Measurements from ENCODE around the gene KISS1.

The KISS1 gene

DNA sequence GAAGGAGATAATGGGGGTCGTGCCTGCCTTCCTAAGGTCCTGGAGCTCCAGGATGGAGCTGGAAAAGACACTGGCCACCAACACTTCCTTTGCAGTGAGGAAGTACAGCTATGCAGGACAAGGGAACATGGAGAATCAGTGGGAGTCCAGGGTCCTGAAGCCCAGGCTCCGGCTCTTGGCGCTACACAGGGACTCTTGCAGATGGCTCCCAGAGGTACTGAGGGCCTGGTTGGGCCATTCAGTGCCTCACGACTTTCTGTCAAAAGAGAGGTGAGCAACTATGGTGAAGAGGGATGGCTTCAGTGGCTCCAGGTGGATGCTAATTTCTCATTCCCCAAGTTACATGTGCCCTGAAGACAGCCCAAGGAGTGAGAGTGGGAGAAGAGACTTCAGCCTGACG, 42.6 kb downstream of the KISS1 start:
- no peak for DNase-seq

DNA sequence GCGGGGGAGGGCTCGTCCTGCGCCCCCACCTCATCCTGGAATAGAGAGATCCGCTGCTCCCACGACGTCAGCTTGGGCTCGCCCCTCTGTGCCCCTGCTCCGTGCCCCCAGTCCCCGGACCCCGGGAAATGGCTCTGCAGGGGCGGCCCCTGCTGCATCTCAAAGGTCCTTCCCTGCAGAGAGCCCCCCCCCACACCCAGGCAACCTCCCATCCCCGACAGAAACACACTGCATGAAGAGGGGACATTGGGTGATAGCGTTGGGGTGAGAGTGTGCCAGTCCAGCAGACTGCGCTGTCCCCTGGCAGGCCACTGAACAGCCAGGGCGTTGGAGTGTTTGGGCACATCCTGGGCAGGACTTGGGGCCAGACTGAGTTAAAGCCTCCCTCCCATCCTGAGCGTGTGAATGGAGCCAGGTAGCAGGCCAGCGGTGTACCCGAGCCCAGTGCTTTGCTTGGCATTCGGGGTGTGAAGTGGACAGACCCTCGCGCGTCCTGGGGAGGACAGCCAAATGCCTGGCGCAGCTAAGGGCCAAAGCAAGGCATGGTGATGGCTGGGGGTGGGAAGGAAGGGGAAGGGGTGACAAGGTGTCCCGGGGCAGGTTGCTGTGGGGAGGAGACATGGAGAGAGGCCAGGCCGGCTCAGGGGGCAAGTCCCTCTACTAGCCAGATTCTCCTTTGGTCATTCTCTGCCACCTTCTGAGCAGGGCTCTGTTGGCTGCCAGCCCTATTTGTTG, 43.8 kb downstream of the KISS1 start:
- no peak for DNase-seq

DNA sequence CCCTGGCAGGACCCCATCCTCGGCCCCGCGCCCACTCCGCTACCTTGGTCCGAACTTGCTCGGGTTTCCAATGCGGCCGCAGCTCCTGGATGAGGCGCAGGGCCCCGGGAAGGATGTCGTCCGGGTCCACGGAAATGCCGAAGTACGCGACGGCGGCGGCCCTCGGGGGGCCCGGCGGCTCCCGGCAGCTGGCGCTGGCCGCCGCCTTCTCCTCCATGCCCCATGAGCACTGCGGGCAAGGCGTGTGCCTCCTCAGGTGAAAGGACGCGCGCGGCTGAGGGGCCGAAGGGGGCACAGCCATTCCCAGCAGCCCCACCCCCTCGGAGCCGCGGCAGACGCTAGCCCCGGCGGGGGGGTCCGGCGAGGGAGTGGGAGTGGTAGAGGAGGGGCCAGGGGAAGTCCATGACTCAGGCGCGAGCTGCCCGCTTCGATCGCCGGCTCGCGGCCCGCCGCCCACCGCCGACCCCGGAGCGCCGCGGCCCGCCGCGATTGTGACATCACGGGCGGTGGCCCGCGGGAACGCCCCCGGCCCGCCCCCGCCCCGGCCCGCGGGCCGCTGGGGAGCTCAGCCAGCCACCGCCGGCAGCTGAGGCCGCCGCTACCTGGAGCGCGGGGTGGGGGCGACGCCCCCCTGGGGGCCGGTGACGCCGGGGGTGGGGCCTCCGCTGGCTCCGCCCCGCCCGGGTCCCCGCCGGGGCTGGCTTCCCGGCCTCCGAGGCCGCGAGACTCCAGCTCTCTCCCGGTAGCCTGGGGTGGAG, 44.6 kb downstream of the KISS1 start, which contains the start of gene ETNK2:
Gene ETNK2 (minus strand): TSS at position 493 of the 758 bp plus-strand sequence. CDS start 192 bp downstream, at position 301.
- peak; percentile 21 for DNase-seq

DNA sequence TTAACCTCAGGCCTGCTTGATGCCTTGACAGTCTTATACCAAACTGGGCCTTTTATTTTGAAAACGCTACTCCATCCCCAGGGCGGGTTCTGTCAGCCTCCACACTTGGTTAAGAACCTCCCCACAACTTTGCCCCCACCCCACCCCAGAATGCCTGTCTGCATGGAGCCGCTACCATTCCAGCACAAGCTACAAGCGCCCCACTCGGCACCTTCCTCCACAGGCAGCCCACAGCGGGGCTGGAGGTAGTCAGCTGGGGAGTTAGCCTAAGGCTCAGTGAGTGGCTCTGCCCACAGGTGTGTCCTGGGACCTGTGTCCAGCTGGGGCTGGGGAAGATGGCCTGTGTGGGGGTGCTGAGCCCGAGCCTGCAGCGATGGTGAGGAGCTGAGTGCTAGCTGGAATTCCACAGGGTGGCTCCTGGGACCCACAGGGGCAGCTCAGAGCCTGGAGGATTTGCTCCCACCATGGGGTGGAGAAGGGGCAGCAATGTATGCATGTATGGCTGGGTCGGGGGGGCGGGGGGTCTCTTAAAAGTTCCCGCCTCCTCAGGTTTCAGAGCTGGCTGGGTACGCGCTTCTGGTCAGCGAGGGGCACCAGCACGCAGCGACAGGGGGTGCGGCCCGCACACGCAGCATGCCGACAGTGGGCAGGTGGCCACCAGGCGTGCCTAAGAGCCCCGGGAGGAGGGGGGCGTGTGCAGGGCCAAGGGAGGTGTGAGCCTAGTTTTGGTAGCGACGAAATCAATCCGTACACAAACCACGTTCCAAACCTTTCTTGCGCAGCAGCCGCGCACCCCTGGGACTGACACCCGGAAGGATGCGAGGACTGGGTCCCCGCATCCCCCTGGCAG, 45.4 kb downstream of the KISS1 start:
- no peak for DNase-seq

DNA sequence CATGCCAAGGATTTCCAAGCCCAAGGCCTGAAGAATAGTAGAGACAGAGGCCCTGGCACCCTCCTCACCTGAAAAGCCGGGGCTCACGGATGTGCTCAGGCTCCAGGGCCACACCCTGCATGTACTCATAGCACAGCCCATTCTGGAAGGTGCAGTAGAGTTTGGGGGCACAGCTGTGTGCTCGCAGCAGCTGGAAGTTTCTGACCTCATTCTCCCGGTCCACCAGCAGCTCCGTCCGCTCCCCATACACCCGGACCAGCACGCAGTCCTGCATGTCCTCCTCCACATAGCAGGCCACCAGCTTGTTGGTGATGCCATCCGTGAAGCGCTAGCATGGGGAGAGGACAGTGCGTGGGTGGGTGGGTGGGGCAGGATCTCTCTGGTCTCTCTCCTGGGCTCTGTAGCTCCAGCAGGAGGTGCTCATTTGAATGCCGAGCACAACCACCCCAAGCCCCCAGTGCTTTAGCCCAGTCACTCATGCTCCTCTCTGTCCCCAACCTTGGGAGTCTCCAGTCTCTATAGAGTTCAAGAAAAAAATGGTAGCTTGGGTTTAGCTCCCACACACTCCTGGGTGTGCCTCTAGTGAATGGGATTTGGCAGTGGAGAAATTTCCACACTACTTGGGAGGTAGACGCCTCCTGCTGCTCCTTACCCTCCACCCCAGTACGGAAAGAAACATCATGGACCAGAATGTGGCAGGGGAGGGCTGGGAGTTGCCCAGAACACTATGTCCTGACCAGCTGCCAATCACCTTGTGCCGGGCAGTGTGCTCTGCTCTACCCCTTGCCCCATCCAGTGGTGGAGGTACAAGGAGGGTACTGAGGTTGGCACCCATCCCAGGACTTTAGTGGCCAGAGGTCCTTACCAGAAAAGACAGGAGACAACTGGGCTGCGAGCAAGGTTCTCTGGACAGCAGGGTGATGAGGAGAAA, 46.4 kb downstream of the KISS1 start:
- no peak for DNase-seq

DNA sequence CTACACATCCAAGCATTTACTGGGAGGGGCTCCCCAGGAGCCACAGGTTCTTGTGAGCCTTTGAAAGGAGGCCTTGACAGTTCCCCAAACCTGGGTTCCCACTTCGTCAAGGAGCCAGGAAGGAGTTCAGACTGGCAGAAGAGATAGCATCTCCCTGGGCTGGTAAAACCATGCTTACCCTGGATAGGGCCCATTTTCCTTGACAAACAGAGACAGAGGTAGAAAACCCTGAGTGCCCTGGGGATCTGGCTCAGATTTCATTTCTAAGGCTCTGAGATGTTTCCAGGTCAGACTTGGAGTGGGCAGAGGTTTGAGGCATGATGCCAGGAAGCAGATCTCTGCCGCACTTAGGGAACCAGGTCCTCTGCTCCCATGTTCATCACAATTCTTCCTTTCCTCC, 47.2 kb downstream of the KISS1 start:
- DNase-seq, result no peak

DNA sequence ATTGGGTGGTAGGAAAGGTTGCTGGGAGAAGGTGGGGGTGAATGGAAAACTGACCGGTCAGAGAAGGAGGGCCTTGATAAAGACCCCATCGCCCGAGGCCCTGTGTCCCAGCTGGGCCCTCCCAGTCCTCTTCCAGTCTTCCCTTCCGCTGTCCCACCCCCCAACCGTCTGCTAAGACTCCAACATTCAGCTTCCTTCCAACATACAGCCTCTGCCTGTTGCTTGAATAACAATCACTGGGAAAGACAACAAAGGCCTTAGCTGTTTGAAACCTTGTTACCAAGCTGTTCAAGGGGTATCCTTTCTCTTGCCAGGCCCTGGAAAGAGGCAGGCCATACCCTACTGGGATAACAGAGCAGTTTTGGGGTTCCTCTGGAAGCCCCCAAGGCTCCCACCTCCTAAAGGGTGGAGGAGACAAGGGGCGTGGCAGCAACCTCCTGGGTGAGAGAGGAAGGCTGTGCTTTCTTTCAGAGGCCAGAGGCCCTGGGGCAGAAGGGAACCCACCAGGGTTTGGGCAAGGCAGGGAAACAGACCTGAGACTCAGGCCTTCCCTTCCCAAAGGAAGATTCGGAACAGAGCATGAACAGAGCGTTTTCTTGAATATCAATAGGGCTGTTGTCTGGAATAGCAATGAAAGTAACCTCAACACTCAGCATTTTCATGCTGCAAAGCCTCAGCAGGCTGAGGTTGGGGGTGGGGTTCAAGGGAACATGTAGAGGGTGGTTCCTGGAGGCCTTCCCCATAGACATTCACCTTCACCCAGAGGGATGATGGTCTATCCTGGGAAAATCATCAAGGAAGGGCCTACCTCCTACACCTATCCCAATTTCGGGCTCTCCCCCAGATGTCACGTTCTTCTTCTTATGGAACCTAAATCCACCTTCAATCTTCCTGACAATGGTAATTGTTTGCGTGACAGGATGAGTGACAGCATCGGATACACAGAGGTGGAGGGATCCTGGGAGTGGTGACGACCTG, 48.6 kb downstream of the KISS1 start:
- DNase-seq, result no peak

DNA sequence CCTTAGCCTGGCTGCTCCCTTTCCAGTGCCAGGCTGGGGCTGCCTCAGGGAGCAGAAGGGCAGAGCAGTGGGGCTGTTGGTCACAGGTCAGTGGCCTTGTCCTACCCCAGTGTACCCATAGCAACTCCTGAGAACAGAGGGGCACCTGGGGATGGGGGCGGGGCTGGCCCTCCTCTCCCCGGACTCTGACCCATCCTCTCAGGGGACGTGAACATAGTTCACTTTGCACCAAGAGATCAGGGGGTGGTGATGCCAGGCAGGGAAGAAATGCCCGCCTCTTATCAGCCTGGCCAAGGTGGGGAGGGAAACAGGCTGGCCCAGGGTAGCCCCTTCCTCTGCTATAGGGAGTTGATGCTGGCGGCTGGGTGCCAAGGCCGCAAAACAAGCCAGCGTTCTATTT, 49.3 kb downstream of the KISS1 start:
- no peak for DNase-seq

DNA sequence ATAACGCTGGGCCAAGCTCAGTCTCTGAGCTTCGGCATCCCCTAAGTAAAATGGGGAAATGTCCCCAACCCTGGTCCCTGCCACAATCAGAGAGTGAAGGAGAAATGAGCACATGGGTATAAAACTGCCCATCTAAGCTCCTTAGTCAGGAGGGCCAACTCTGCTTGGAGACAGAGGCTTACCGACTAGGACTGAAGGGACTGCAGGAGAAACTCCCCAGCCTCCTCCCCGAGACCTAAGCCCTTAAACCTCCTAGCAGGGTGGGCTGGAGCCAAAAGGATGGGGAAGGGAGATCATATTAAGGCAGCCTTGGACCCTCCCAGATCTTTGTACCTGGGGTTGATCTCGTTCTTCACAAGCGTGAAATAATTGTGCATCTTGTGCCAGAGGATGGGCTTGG, 50.0 kb downstream of the KISS1 start:
- DNase-seq, result no peak

DNA sequence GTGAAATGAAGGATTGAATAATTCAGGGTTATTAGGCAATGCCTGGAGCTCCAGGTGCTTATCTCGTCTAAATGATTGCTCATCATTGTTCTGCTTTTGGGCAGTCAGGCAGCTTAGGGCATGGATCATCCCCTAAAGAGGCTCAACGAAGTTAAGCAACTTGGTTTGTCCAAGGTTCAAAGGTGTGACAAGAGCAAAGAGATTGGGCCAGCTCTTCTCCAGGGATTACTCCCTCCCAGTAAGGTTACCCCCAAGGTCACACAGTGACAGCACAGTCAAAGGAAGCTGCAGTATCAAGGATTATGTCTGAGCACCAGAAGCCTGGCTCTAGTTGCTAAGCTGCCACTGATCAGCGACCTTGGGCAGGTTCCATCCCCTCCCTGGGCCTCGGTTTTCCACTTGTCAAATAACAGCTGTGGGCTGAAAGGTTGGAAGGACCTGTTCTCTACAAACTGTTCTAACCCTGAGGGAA, 51.2 kb downstream of the KISS1 start:
- no peak for DNase-seq

DNA sequence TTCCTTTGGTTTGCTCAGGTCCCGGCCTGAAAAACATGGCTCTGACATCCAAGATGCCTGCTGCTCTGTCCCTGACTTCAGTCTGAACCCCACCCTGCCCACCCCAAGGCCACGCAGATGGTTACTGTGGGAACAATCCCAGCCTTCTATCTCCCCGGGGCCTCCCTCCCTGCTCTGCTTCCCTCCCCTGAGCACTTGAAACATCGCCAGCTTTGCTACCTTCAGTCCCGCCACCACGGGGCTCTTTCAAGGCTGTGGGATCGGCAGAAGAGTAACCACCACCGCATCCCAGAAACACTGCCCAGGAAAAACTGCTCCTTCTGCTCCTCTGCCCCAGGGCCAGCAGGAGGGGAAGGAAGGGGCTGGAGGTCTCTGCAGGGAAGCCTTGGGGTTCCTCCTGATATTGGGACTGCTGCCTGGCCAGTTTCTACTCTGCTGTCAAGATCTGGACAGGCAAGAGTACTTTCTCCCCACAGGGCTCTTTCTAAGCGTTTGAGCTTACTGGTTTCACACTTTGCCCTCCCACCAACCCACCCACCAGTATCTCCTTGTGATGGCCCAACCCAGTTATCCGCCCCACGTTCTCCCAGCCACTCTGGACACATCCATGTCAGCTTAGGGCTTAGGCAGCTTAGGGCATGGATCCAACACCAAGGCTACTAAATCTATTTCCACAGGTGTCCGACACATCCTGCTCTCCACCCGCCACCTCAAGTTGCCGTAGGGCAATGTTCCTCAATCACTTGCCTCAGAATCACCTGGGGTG, 52.8 kb downstream of the KISS1 start:
- DNase-seq, result no peak

DNA sequence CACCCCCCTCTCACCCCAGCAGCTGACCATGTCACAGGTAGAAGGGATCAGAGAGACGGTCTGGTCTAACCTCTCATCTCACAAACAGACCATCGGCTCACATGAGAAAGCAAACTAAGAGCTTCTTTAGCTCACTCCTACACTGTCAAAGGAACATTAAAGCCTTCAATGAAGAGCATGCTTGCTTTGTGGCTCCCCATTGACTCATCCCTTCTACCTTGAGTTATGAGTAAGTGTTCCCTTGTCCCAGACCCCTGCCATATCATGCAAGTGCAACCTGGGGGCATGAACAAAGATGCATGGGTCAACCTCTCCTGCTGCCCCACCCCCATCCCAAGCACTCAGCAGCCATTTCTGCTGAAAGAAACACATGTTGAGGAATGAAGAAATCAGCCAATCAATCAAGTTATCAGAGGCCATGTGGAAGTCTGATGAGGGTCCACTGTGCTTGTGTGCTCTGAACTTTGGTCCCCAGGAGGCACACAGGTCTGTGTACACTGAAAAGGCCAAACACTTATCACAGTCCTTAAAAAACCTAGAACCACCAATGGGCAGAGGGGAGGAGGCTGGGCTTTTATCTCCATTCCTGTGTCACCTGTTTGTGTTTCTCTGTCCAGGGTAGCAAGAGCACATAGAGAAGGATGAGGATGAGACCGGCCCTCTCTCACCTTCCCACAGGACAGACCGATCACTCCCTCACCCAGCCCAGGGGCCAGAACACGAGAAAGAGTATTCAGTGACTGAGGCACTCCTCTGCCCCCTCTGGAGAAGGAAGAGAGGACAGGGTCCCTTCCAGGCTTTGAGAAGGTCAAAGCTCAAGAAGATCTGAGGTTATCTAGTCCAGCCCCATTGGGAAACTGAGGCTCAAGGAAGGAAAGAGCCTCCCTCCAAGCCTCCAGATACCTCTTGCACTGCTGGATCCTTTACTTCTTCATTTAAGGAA, 54.0 kb downstream of the KISS1 start:
- no peak for DNase-seq

DNA sequence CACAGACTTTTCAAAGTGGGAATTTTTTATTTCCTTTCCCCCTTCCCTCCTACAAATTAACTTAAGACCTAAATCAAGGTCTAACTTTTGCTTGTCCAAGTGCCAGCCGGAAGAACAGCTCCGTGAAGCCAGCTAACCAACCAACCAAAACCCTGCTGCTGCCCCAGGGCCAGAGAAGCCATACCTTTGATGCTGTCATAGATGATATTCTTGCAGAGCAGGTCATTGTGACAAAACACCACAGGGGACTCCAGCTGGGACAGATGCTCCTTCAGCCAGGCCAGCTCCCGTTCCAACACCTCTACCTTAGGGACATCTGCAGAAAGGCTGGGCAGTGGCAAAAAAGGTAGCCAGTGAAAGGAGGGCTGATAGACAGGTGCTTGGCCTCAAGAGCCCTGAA, 55.2 kb downstream of the KISS1 start:
- DNase-seq, result no peak
